HL-60/S4 treated with phorbol 12-myristate 13-acetate at 8.2 ng/mL for 4 days and 3 days (cell line): ENCODE data around the gene GPC1.

Experiments
- in situ Hi-C: fragments of 300-500 bp; cut with MboI; formaldehyde crosslinking; loops from 2 replicates; pipeline ENCODE4 v1.15.0; 2022; ENCODE audit warnings: low sequenced_read_pairs

GPC1 gene

DNA sequence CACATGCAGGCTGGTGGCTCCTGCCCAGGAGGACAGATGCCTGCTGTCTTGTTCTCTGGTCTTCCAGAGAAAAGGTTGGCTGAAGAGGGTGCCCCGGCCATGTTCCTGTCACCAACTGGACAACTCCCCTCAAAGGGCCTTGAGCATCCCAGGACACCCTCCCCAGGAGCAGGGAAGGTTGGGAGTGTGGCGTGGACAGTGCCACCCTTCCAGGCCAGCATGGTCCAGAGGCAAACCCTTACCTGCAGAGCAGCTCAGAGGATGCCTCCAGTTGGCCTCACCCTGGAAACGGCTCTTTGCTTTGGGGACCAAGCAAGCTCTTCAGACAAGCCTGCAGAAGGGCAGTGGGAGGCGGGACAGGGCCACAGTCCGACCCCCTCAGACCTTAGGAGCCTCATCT lies 4.9 kb upstream of the GPC1 start:
- in situ Hi-C loops: loop anchor here (25.0 kb wide), 1 partner anchor 193 kb away; no protein-coding TSS in a partner anchor

DNA sequence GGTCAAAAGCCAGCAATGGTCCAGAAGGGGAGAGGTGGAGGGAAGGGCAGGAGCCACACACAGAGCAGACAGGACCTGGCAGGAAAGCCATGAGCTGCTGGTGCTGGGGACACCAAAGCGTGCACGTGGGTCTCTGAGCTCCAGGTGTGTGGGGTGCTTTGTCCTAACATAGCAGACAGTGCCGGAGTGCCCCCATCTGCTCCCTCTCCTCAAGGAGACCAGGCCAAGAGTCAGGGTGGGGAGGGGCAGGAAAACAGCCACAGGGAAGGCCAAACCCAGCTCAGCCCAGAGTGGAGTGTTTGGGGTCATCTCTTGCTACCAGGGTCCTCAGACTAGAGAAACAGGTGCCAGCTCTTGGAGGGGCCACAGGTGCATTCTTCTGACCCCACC lies 4.2 kb upstream of the GPC1 start:
- in situ Hi-C loops: loop anchor here (25.0 kb wide), 1 partner anchor 194 kb away; no protein-coding TSS in a partner anchor

DNA sequence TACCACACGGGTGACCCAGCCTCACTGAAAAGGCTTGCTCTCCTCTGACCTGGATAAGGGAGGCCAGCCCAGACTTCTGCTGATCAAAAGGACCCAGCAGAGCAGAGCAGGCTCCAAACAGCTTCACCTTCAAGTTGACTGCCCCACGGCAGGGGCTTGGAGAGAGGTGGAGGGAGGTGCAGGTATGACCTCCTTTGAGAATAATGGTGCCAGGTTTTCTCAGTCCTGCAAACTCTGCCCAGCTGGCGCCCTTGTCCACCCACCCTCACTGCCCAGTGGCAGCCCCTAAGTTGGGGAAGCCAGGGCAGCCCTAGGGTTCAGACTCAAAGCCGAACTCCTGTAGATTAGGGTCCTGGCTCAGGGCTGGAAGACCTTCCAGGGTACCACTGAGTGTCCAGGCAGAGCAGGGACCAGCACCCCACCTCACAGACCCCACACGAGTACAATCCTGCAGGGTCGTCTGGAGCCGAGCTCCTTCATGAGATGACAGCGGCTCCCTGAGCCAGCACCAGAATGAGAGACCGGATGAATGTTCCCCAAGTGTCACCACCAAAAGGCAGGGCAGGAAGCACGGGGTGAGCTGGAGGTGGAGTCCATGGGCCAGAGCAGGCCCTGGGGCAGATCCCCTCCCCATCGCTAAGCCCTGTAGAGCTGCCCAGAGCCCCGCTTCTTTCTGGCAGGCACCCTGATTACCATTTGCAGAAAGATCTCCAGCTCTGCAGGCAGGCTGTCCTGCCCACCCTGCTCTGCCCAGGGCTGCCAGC lies 3.6 kb upstream of the GPC1 start:
- in situ Hi-C loops: loop anchor here (25.0 kb wide), 1 partner anchor 195 kb away; no protein-coding TSS in a partner anchor

DNA sequence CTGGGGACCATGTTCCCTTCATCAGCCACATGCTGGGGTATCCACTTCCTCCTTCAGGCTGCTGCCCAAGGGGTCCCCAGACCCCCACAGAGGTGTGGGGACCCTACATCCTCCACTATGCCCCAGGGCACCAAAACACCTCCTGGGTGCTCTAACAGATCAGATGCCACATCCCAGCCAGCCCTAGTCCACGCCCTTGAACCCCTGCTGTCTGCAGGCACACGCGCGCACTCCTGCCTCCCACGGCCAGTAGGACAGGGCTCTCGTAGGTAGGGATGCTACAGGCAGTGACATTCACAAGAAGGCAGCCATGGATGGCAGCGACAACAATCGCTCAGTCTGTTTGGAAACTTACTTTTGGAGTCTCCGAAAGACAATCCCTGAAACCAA lies 3.0 kb upstream of the GPC1 start:
- in situ Hi-C loops: loop anchor here (25.0 kb wide), 1 partner anchor 195 kb away; no protein-coding TSS in a partner anchor

DNA sequence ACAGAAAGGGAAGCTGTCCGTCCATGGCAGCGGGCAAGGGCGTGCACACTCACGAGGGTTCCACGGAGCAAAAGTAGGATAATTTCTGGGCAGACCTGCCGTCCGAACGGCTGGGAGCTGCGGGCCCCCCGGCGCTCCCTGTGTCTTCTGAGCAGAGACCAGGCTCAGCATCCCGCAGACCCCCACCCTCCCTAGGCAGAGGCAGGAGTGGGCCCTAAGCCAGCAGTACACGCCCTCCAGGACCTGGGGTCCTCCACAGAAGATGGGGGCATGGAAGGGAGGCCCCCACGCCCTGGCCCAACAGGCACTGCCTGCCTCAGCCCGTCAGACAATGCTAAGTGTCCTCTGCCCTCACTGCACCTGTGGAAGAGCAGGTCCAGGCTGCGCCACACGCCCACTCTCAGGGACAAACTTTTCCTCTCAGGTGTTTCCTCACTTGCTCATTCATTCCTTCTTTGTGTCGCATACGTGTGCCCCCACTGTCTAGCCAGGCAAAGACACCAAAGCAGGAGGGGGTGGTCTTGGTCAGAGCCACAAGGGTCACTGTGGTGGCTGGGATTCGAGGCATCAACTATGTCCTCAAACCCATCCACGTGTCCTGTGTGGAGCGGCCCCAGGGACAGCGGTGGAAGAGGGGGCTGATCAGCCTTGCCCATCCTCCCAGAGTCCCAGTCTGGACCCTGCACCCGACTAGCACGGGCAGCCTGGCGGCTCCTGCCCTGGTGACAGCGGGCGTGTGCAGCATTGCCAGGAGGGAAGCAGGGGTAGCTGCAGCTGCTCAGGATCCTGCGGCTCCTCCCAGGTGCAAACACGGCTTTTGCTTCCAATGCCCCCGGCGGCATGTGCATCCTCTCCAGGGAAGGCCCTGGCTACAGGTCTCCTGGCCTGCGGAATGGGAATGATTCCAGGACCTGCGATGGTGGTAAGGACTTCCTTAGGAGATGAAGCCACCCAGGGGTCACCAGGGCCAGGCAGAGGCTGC lies 2.4 kb upstream of the GPC1 start:
- in situ Hi-C loops: loop anchor here (25.0 kb wide), 1 partner anchor 196 kb away; no protein-coding TSS in a partner anchor

DNA sequence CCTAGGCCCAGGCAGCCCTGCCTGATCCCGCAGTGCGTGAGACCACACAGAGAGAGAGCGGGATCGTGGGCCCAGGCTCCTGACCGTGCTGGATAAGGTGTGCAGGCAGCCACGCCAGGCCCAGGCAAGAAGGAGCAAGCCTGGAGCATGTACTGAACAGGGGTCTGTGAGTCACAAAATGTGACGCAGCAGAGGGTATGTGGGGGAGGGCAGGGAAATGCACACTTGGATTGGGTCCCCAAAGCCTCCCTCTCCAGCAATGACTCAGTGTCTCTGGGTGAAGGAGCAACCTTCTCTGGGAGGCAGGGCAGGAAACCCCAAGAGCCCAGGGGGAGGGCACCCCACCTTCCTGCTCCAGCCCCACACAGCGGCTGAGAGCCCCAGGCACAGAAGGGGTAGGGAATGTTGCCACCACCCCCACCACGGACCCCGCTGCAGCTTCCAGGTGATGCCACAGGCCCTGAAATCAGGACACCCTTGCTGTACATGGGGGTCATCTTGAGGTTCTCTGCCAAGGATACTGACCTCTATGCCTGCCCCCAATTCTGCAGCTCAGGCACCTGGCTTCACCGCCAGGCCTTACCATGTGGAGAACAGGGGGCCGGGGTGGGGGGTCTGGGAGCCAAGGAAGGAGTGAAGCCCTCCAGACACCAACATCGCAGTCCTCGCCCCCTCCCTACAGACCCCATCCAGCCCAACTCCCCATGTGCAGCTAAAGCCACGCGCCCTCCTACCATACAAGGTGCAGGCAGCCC lies 1.3 kb upstream of the GPC1 start:
- in situ Hi-C loops: loop anchor here (25.0 kb wide), 1 partner anchor 197 kb away; no protein-coding TSS in a partner anchor

DNA sequence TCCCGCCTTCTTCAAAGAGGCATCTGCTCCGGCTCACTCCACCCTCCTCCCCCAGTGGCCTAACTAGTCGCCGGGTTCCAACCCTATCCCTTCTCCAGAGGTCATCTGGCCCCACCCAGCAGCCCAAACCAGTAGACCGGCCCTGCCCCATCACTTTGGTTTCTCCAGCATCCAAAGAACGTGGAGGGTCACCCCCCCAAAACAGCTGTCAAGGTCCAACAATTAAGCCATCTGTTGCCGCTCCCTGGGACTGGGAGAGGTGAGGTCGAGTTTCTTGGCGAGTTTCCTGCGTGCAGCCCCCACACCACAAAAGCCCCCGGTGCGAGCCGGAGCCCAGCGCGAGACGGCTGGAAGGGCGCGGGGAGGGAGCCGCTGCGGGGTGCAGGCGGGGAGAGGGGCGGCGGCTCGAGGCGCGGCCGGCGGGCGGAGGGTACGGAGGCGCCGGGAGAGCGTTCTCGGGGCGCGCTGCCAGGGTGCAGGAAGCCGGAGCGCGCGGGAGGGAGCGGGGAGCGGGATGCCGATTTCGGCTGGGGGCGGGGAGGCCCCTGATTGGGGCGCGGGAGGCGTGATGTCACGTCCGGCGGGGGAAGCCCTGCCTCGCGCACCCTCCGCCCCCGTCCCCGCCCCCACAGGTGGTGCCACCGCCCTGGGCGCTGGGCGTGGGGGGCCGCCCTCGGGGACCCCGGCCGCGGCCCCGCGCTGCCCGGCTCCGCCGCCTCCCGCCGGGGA lies 571 bp upstream of the GPC1 start:
- in situ Hi-C loops: loop anchor here (25.0 kb wide), 1 partner anchor 198 kb away; no protein-coding TSS in a partner anchor

DNA sequence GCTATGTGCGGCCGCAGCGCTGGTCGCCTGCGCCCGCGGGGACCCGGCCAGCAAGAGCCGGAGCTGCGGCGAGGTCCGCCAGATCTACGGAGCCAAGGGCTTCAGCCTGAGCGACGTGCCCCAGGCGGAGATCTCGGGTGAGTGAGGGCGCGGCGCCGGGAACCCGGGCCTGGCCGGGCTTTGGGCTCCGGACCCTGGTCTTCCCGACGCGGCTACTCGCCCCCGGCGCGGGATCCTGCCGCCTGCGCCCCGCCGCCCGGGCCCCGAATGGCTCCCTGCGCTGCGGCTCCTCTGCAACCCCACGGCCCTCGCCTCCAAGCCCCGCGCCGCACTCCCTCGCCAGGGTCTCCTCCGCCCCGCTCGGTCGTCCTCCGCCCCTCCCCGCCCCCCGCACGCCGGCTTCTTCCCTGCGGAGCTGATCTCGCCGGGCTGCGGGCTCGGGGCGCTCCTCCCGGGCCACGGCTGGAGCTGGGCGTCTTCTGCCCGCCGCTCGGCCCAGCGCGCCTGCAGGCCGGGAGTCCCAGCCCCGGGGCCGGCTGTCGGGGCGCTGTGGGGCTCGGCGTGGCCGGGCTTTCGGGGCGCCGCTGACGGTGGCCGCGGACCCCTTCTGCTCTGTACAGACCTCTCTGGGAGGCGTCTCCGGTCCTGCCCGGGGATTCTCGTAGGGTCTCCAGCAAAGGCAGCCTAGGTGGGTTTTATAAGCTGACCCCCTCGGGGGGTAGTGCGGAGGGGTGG lies 652 bp downstream of the GPC1 start:
- in situ Hi-C loops: loop anchor here (25.0 kb wide), 1 partner anchor 199 kb away; no protein-coding TSS in a partner anchor

DNA sequence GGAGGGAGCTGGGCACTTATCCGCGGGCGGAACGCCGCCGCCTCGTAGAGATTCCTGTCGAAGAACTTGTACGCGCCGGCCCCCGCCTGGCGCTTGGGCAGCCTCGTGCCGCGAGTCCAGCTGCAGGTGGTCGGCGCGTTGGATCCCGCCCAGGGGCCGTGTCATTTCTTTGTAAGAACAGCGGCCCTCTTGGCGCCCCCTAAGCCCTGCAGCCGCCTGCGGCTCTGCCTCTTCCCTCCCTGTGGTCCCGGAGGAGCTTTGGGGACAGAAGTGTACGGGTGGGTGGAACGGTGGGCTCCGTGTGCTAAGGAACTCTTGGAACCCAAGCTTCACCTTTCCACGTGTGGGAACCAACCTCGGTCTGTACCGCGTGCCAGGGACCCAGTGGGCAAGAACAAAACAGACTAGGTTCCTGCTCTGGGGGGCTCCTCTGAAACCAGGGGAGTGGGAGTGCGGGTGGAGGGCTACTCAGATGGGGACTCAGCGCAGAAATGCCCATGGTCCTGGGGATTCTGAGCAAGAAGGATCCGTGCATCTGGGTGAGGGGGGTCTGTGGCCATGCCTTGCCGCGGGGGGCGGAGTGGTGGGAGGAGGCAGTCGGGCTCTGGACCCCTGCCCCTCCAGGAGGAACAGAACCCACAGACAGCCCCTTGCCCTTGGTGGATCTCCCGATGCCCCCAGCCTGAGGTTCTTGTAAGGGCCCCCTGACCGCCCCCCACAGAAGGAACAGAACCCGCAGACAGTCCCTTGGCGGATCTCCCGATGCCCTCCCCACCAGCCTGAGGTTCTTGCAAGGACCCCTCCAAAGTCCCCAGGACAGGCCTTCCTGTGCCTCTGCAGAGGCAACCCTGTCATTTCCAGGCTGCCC lies 1.5 kb downstream of the GPC1 start:
- in situ Hi-C loops: loop anchor here (25.0 kb wide), 1 partner anchor 200 kb away; no protein-coding TSS in a partner anchor

DNA sequence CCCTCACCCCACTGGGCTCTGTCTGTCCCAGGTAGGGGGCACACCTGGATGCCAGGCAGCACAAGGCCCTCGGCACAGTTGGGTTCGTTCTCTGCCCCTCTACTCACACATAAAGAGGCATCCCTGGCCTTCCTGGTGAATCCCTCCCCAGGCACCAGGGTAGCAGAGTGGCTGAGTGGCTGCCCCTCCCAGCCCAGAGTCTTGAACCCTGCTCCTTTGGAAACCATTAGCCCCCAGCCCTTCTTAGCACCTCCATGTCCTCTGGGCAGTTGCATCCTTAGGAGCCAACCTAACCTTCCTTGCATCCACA lies 2.0 kb downstream of the GPC1 start:
- in situ Hi-C loops: loop anchor here (25.0 kb wide), 1 partner anchor 200 kb away; no protein-coding TSS in a partner anchor

DNA sequence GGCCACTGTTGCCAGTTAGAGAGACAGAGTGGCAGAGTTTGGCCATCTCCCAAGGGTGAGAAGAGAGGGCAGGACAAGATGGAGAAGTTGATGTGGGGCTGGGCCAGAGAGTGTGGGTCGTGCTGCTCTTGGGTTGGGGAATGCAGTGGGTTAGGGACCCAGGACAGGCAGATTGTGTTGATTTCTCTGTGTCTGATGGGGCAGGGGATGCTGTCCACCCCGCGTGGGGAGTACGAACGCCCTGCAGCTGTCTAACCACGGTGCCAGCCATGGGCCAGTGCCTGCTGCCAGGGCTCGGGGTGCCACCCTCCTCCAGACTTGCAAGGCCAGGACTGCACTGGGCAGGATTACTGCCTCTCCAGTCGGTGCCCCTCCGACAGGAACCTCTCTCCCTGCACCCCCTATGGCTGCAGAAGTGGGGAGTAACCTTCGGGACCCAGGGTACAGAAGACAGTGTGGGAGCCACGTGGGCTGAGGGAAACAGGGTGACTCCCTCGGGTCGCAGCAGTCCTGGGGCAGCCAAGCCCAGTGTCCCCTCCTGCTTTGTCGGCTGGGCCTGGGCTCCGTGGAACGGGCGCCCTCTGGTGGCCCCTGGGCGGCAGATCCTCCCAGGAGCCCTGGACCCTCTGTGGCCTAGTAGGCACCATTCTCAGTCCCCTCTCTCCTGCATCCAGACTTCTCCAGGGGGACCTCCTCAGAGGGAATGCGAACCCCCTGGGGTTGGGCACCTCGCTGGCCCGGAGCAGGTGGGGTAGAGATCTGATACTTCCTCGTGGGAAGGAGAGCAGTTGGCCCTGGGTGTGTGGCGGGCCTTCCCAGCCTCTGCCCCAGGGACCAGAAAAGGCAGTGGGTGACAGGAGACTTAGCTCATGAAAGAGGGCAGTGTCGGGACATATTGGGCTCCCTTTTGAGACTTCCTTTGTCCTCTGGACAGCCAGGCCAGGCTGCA lies 2.7 kb downstream of the GPC1 start:
- in situ Hi-C loops: loop anchor here (25.0 kb wide), 1 partner anchor 201 kb away; no protein-coding TSS in a partner anchor

DNA sequence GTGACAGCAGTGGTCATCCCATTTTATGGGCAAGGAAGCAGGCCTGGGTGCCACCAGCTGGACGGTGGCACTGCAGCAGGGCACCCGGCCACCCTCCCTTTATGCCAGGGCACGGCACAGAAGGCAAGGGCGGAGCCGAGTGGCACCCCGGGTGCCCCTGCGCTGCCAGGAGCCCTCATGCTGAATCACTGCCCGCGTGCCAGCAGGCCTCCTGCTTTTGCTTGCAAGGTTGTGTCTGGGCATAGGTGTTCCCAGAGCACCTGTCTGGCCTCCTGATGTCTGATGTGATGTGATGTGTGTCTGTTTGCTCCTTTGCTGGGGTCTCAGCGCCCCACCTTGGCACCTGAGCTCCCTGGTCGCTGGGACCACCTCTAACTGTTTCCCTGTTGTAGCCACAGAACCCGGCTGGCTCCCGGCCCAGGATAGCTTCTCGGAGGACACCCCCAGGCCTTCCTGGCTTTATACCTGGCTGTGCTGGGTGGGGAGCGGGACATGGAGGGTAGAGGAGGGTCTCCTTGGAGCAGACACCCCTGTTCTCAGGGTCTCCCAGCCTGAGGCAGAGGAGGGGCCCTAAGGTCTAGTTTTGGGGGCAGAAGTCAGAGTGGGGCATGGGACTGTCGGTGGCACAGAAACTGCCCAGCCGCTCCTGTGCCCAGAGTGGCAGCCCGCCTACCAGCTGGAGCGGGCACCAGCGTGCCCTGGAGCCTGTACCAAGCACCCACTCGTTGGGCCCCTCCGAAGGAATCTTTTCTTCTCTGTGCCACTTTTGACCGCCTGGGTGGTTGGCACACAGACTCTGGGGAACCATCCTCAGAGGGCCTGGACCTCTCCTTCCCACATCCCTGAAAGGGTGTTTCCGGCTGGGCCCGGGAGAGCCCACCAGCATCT lies 3.6 kb downstream of the GPC1 start:
- in situ Hi-C loops: loop anchor here (25.0 kb wide), 1 partner anchor 202 kb away; no protein-coding TSS in a partner anchor

DNA sequence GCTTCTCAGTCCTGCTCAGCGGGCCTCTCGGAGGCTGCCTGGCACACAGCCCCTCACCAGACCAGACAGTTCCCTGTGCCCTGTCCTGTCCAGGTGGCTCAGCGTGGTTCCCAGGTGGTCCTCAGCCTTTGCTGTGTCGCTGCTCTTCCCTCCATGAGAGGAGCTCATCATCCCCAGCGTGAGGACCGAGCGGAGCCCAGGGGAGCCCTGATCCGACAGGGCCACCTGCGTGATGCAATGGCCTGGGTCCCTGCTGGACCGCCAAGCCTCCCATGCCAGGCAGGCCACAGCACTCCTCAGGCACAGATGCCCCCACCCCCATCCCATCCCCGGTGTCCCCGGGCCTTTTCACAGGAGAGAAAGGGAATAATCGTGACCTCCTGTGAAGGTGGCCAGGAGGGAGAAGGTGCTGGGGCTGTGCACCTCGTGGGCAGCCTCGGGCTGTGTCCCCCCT lies 4.3 kb downstream of the GPC1 start:
- in situ Hi-C loops: loop anchor here (25.0 kb wide), 1 partner anchor 202 kb away; no protein-coding TSS in a partner anchor

DNA sequence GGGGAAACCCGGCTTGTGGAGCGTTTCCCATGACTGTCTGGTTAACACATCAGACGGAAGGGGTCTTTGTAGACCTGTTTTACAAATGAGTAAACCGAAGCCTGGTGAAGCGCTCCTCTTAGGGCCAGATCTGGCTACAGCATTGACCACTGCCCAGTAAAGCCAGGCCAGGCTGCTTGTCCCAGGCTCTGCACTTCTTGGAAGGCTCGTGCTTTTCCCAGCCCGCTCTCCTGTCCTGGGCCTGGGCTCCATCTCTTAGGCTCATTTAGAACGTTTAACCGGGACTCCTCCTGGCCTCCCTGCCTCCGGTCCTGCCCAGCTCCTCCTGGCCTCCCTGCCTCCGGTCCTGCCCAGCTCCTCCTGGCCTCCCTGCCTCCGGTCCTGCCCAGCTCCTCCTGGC lies 4.8 kb downstream of the GPC1 start:
- in situ Hi-C loops: loop anchor here (25.0 kb wide), 1 partner anchor 203 kb away; no protein-coding TSS in a partner anchor

DNA sequence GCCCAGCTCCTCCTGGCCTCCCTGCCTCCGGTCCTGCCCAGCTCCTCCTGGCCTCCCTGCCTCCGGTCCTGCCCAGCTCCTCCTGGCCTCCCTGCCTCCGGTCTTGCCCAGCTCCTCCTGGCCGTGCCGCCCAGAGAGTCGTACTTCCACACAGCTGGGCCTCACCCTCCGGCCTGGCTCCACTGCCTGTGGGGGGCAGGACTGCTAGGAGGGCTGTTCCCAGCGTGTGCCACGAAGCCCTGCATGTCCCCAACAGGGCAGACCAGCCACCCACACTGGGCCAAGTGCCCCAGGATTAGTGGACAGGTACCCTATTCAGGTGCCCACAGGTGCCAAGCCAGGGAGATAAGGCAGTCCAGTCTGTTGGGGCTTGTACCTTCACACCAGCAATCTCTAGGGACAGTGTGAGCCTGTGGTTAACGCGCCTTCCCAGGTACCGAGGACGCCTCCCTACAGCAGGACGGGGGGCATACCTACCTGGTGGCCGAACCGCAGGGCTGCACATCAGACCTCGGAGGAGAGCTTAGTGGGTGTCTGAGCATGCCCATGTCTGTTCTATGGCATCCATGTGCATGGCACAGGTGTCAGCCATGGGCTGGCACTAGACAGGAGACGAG lies 5.3 kb downstream of the GPC1 start:
- in situ Hi-C loops: loop anchor here (25.0 kb wide), 1 partner anchor 204 kb away; no protein-coding TSS in a partner anchor
